ENCODE data around the gene PFN2.
"Not testable (repeated sequence)": the region's sequence is repeated elsewhere in the genome, so short reads cannot be mapped to it uniquely, and the experiment has no call there.

The PFN2 gene

DNA sequence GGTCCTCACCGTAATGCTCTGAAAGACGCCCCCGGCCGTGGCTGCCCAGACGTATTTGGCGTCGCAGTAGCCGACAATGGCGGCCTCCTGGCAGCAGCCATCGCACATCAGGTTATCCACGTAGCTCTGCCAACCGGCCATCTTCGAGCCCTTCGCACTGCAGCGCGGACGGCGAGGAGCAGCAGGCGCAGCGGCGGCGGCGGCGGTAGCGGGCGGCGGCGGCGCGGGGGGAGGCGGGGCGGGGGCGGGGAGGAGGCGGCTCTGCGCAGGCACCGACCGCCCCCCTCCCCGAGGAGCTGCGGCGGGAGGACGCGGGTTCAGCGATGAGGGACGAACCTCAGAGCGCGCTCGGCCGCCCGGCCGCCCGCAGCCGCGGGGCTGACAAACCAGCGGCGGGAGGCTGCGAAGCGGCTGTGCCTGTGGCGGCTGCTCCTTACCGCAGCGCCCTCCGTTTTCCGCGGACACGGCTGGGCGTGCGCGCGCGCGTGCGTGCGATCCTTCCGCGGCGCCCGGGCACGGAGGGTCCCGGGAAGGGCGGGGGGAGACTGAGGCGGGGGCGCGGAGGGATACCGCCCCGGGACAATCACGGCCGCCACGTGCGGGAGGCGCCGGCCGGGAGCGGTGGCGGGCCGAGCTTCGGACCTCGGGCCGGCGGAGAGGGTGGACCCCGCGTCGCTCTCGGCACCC, at the start of gene PFN2:
PFN2 (minus strand) TSS at position 180 of the 687 bp plus-strand sequence; CDS start at position 141, 39 bp downstream.
- DNase-seq (ENCODE audit: low spot score), result peak; percentile 54

DNA sequence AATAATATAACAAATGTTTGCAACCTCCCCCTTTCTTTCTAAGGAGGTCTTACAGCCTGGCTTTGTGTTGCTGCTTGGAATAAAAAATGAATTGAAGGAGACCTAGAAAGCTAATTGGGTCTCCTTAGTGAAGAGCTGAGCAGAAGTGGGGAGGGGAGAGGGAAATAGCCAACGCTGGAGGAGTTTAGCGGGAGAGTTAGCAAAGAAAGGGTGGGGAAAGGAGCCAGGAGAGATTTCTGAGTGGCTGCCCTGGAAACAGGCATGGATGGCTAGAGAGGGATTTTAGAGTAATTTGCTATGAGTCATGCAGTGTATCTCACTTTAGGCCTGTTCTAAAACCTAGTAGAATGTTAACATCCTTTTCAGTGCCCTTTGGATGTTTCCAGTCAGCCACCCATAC, 45.2 kb upstream of the PFN2 start:
- DNase-seq (ENCODE audit: low spot score), result no peak

DNA sequence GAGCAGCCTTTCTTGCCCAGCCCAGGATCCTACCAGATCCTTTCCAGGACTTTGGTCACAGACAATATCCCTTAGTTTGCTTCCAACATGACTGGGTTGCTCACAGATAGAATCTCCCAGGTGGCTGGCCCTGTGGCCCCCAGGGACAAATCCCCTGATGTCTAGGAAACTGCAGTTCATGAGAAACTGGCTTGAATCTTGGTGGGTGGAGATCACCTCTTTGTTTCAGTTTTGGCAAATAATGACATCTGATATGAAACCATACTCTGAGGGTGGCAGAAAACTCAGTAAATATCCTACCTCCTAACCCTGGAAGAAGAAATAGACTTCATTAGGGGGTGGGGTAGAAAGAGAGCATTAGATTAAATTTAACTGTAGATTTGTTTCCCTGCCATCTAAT, 44.1 kb upstream of the PFN2 start:
- DNase-seq (ENCODE audit: low spot score), result no peak

DNA sequence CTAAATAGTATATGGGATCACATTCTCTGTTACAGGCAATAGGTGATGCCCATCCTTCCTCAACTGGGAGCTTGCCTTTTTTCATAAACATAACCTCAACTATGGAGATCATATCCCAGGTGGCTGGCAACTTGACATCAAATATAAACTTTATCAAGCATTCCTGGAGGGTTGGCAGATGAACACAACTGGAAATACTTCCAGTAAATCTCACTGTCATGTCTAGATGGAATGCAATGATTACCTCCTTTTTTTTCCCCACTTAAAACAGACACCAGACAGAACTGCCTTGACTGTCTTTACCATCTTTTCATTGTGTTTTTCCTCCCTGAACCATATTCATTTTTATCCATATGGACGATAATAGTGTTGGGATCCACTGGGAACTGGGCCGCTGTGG, 43.1 kb upstream of the PFN2 start:
- DNase-seq (ENCODE audit: low spot score), result no peak

- no peak for DNase-seq (ENCODE audit: low spot score)
Observed at GRCh38 chr3:150006794-150007193, 36.1 kb upstream of the PFN2 start.

DNA sequence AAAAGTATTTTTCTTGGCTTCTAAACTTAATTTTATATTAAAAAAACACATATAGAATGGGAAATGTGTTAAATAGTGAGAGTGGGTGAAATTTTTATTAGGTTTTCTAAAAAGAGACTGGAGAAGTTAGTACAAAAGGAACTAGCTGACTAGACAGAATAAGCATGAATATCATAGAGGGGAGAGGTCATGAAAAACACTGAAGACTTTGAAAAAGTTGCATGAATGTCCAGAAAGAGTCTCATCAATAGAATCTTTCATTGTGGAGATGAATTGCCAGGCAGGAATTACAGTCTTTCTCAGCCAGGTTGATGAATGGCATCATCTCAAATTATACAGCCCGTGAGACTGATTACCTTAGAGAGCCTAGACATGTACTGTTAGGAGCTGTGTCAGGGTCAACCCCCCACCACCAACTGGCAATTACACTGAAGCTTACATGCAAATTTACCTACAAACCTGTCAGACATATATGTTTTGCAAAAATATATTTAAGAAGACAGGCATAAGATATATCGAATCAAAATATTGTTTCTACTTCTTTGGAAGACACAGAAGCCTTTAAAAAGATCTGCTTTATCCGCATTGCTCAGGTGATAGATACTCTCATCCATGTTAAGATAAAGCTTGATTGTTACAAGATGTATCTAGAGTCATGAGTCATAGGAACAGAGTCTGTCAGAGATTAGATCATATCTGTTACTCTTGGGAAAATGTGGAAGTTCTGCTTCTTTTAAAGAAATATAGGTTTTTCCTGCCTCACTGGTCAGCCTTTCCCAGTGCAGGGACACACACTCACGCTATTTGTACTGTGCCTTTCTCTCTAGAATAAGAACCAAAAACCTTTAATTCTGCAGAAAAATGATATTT, 34.8 kb upstream of the PFN2 start:
- DNase-seq (ENCODE audit: low spot score), result no peak

DNA sequence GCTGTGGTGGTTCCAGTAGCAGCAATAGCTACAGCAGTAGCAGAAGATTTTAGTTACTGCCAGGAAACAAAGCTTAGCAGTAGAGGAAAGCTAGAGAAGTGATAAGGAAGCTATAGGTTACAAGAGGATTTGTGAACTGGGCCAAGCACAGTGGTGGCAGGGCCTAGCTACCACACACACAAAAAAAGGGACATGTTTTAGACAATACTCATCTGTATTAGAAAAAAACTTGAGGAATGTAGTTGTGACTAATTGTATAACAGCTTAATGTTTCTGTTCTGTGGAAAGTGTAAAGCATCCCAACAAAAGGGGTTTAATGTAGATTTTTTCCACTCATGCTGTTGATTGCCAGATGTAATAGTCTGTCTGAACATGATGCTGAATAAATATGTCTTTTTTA, 29.9 kb upstream of the PFN2 start:
- no peak for DNase-seq (ENCODE audit: low spot score)

GRCh38 chr3:149999421-149999820, 28.7 kb upstream of the PFN2 start:
- DNase-seq (ENCODE audit: low spot score), result no peak

DNA sequence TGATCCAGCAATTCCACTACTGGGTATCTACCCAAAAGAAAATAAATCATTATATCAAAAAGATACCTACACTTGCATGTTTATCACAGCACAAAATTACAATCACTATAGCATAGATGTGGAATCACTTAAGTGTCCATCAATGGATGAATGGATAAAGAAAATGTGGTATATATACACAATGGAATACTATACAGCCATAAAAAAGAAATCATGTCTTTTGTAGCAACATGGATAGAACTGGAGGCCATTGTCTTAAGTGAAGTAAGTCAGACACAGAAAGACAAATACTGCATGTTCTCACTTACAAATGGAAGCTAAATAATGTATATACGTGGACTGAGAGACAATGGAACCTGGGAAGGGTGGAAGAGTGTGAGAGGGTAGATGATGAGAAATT, 28.3 kb upstream of the PFN2 start:
- no peak for DNase-seq (ENCODE audit: low spot score)

GRCh38 chr3:149992416-149993058, 21.8 kb upstream of the PFN2 start:
- DNase-seq (ENCODE audit: low spot score), result no peak

DNA sequence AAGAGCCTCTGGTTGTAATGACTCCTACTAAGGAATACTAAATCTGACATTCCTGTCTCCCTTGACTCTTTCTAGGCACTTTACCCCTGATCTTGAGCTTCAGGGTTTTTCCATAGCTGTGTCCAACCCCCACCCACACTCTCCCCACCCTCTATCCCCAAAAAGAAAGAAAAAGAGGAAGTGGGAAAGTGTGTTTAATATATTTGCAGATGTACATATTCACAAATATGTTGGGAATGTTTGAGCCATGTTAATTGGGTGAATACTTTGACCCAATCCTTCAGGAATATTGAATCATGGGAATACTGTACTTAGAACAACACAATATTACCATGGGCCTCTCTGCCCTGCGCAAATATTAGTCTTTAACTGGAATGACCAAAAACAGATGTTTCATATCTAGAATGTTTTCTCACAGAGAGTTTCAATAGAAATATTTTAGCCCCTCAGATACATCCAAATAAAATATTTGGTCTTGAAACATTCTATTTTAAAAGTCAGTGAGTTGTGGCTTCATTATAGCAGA, 19.8 kb upstream of the PFN2 start:
- DNase-seq (ENCODE audit: low spot score), result no peak

GRCh38 chr3:149989307-149989706, 18.6 kb upstream of the PFN2 start:
- DNase-seq (ENCODE audit: low spot score), result no peak

DNA sequence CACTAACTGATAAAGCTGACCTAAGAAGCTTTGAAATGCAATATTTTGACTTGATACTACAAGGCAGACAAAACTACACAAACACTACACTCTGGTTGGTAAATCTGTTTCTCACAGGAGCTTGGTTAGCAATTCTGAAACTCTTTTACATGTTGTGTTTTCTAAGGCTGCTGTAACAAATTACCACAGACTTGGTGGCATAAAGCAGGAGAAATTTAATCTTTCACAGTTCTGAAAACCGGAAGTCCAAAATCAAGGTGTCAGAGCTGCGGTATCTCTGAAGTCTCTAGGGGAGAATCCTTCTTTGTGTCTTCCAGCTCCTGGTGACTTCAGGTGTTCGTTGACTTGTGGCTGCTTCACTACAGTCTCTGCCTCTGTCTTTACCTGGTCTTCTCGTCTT, 12.9 kb upstream of the PFN2 start:
- no peak for DNase-seq (ENCODE audit: low spot score)

DNA sequence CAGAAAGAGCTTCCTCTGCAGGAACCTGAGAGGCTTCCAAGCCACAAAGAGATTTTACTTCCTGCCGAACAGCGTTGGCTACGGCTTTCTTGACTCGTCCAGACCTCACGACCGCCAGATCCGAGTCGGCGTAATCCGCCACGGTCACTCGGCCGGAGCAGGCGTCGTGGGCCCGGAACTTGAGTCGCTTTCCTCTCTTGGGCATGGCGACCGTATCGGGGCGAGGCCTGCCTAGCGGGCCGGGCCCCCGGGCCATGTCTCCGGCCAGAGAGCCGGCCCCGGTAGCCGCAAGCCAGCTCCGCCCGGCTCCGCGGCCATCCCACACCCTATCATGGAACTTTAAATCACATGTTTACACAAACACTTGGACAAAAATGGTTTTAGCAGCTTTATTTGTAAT, 12.4 kb upstream of the PFN2 start:
- DNase-seq (ENCODE audit: low spot score), result not testable (repeated sequence)

- not testable (repeated sequence) for DNase-seq (ENCODE audit: low spot score)
Observed at GRCh38 chr3:149981979-149982378, 11.3 kb upstream of the PFN2 start.

DNA sequence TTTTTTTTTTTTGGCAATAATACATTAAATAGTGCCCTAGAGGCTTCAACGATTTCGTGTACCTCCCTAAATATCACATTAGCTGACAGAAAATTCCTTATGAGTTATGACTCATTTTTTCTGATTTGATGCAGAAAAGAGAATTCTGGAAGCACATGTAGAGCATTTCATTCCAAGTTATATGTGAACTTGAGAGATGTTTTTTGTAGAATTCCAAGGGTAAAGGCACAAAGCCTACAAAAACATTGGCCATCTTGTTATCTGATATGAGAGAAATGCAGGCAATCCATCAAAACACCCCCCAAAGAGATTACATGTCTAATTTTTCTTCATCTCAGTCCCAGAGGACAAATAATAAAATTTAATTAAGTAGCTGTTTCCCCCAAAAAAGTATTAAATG, 6.7 kb upstream of the PFN2 start:
- DNase-seq (ENCODE audit: low spot score), result no peak

DNA sequence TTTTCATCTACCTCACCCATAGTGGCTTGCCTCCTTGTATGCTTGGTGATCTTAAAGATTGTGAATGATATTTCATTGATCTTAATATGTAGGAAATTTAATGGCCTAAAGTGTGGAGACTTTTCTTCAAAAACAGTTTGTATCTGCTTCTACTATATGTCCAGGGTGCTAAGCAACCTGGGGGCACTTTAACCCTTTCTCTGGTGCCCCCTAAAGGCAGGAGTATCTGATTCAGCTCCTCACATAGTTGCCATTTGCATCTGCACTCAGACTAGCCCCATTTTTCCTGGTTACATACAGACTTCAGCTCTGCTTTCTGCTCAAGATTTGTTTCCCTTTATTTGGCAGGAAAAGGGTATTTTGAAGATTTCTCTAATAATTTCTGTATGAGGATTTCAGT, 5.2 kb upstream of the PFN2 start:
- no peak for DNase-seq (ENCODE audit: low spot score)

DNA sequence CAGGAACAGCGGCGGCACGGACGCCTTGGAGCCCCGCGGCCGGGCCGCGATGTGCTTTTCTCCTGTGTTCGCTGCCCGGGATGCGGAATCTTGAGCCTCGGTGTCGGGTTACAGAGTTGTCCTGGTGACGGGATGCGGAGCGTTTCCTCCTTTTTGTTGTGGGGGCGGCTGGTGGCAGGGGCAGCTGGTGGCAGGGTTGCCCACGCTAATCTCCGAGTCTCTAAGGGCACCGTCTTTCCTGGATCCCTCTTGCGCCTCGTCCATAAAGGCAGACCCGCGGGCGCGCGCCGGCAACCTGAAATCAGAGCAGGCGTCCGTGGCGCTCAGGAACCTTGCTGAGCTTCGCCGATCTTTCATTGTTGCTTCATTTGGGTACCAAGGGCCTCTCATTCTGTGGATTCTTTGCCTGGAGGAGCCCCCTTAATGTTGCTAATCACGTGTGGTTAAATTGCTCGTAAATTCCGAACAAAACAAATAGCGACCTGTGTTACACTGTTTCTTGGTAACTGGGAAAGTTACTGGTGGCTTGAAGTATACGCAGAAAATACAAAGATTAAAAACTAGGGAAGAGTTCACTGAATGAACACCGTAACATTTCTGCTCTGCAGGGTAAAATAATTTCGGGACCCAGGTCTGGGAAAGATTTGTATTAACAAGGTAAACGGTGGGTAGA, 844 bp upstream of the PFN2 start:
- peak; percentile 47 for DNase-seq (ENCODE audit: low spot score)

DNA sequence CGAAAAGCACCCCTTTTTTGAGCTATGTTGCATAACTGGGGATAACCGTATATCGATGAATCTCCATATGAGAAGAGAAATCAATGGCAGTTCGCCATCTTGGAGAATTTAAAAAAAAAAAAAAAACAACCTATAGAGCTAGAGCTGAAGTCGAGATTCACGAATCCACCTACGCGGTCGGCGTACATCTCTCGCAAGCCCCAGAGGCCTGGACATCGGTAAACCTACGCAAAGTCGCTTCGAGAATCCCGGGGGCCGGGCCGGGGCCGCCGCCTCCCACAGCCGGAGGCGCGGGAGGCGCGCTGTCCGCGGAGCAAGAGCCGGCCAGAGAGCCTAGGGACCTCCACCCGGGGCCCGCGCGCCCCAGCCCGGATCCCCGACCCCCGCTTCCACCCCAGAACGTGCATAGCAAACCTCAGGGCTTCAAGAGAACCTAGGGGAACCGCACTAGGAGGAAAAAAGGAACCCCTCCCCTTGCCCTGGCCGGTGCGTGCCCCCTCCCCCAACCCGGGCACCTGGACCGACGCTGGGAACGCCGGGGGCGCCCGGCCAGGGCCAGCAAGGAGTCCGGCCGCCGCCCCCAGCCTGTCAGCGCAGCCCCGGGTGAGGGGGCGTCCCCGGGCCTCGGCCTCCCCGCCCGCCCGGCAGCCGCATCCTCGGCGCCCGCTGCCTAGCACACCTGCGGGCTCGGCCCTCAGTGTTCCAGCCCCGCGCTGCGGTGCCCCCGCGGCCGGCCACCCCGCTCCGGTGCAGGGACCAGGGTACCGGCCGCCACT, 567 bp downstream of the PFN2 start:
- DNase-seq (ENCODE audit: low spot score), result peak; percentile 37

DNA sequence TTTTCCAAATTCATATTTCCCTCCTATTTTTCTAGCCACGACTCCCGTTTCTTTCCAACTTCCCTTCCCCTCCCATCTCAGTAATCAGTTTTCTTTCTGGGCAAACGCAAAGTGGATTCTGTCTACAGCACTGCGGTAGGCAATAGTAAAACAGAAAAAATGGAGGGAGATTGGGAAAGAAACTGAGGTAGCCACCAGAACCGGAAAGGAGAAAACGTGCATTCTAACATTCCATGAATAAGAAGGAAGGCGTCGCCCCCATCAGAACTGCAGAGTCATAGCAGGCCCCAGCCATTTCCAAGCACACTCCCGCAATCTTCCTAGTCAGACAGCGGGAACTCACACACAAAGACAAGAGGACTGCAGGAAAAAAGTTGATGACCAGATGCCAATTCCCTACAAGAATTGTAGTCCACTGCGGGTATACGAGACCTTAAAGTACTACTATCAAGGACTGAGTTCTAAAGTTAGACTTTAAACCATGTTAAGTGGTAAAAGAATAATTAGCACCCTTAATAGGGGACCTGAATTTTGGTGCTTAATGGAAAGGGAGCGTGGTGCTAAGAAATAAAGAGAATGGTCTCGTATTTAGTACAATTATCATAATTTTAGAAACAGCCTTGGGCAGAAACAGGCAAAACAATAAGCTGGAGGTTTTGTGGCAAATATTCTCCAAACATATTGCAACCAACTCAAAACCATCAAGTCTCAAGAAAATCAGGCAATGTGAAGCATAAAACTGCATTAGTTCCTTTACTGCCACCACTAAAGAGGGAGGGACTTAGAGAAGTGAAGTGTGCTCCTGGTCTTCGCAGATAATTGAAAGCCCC, 1.4 kb downstream of the PFN2 start:
- peak; percentile 43 for DNase-seq (ENCODE audit: low spot score)
